A549 (cell line): ENCODE results near the gene MYH8.

Experiments
- CBX8 ChIP-seq: fragments of 200-600 bp; sonication (generic); IDR thresholded peaks from 2 replicates; pipeline ENCODE4 v1.6.1; 2016
- JUN ChIP-seq, 2 experiments: fragments of >200 bp; sonication (Bioruptor Twin); formaldehyde crosslinking; IDR thresholded peaks; 2 replicates in 1 of 2; 3 replicates in 1 of 2; pipeline ENCODE4 v1.6.1; 2016 to 2017
- NFE2L2 ChIP-seq: fragments of 150-350 bp; conservative IDR thresholded peaks from 2 replicates; pipeline ENCODE4 v1.6.1; 2014; ENCODE audit warnings: low read length
- SMC3 ChIP-seq: fragments of >200 bp; sonication (Bioruptor Twin); formaldehyde crosslinking; IDR thresholded peaks from 3 replicates; pipeline ENCODE4 v1.6.1; 2018; ENCODE audit warnings: inconsistent platforms
- TF ChIP-seq, protein P1 (sequence below): fragments of >200 bp; sonication (Bioruptor Twin); formaldehyde crosslinking; IDR thresholded peaks from 3 replicates; pipeline ENCODE4 v1.5.1; 2016
- TF ChIP-seq, protein P2 (sequence below): fragments of 200-600 bp; sonication (generic); IDR thresholded peaks from 2 replicates; pipeline ENCODE4 v1.6.1; 2016; ENCODE audit warnings: antibody characterized with exemption, mild to moderate bottlenecking, moderate library complexity
- TF ChIP-seq, protein P3 (sequence below): fragments of 450-650 bp; IDR thresholded peaks from 2 replicates; pipeline ENCODE4 v1.6.1; 2014; ENCODE audit warnings: antibody characterized with exemption

DNA sequence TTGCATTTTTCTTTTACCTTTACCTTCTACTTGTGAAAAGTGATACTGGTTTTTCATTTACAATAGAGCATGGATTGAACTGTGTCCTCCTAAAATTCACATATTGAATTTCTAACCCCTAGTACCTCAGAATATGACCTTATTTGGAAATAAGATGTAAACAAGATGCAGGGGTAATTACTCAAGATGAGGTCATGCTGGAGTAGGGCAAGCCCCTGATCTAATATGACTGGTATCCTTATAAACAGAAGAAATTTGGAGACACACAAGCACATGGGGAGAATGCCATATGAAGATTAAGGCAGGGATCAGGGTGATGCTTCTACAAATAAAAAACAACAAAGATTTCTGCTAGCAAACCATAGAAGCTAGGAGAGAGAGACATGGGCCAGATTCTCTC is 61.2 kb downstream of the MYH8 start:
- TF ChIP-seq CBX8 (no peak), NFE2L2 (no peak), SMC3 (no peak), JUN (IDR thresholded peaks at IDR 0.05) (no peak)
- TF ChIP-seq, protein P1, sequence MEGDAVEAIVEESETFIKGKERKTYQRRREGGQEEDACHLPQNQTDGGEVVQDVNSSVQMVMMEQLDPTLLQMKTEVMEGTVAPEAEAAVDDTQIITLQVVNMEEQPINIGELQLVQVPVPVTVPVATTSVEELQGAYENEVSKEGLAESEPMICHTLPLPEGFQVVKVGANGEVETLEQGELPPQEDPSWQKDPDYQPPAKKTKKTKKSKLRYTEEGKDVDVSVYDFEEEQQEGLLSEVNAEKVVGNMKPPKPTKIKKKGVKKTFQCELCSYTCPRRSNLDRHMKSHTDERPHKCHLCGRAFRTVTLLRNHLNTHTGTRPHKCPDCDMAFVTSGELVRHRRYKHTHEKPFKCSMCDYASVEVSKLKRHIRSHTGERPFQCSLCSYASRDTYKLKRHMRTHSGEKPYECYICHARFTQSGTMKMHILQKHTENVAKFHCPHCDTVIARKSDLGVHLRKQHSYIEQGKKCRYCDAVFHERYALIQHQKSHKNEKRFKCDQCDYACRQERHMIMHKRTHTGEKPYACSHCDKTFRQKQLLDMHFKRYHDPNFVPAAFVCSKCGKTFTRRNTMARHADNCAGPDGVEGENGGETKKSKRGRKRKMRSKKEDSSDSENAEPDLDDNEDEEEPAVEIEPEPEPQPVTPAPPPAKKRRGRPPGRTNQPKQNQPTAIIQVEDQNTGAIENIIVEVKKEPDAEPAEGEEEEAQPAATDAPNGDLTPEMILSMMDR: no peak
- TF ChIP-seq, protein P2, sequence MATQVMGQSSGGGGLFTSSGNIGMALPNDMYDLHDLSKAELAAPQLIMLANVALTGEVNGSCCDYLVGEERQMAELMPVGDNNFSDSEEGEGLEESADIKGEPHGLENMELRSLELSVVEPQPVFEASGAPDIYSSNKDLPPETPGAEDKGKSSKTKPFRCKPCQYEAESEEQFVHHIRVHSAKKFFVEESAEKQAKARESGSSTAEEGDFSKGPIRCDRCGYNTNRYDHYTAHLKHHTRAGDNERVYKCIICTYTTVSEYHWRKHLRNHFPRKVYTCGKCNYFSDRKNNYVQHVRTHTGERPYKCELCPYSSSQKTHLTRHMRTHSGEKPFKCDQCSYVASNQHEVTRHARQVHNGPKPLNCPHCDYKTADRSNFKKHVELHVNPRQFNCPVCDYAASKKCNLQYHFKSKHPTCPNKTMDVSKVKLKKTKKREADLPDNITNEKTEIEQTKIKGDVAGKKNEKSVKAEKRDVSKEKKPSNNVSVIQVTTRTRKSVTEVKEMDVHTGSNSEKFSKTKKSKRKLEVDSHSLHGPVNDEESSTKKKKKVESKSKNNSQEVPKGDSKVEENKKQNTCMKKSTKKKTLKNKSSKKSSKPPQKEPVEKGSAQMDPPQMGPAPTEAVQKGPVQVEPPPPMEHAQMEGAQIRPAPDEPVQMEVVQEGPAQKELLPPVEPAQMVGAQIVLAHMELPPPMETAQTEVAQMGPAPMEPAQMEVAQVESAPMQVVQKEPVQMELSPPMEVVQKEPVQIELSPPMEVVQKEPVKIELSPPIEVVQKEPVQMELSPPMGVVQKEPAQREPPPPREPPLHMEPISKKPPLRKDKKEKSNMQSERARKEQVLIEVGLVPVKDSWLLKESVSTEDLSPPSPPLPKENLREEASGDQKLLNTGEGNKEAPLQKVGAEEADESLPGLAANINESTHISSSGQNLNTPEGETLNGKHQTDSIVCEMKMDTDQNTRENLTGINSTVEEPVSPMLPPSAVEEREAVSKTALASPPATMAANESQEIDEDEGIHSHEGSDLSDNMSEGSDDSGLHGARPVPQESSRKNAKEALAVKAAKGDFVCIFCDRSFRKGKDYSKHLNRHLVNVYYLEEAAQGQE: no peak
- TF ChIP-seq, protein P3, sequence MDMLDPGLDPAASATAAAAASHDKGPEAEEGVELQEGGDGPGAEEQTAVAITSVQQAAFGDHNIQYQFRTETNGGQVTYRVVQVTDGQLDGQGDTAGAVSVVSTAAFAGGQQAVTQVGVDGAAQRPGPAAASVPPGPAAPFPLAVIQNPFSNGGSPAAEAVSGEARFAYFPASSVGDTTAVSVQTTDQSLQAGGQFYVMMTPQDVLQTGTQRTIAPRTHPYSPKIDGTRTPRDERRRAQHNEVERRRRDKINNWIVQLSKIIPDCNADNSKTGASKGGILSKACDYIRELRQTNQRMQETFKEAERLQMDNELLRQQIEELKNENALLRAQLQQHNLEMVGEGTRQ: no peak
